GM21526 (cell line): Measurements from ENCODE around the gene DGKZ.
"Not testable (repeated sequence)": the region's sequence is repeated elsewhere in the genome, so short reads cannot be mapped to it uniquely, and the experiment has no call there.

ENCODE experiments used
- ATAC-seq: cut with Tn5 transposase; IDR thresholded peaks from one replicate; pipeline ENCODE4 v1.9.1; 2021; ENCODE audit warnings: moderate library complexity; ENCODE audit not compliant: unreplicated experiment, low FRiP score

Gene DGKZ

GRCh38 chr11:46346886-46347636 is at the start of gene DGKZ:
Gene DGKZ, plus strand, starts transcription at chr11:46347463. Its CDS starts 197 bp downstream, at chr11:46347660.
- peak; percentile 57 for ATAC-seq

DNA sequence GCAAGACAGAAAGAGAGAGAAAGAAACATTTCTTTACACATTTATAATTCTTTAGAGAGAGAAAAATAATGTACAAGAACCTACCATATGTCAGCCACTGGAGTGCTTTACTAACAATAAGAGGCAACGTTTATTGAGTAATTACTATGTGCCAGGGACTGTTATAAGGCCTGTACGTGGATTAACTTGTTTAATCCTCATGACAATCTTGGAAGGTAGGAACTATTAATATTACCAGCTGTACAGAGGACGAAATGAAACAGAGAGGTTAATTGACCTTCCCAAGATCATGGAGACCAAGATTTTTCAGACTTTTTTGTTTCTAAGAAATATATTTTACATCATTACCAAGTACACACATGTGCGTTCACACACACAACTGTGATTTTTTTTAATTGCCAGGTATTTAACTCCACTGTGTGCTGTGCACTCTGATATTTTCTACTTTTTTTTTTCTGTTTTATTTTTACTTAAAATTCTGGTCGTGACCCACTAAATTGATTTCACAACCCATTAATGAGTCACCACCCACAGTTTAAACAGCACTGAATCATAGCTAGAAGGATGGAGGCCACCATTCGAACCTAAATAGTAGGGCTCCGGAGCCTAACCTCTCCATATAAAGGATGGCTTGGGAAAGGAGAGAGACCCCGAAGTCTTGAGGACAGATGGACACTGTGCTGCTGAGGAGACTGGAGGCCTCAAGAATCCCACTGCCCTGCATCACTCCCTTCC is 48.4 kb upstream of the DGKZ start:
- ATAC-seq = no peak

GRCh38 chr11:46299451-46299961 is 47.8 kb upstream of the DGKZ start:
- no peak for ATAC-seq

DNA sequence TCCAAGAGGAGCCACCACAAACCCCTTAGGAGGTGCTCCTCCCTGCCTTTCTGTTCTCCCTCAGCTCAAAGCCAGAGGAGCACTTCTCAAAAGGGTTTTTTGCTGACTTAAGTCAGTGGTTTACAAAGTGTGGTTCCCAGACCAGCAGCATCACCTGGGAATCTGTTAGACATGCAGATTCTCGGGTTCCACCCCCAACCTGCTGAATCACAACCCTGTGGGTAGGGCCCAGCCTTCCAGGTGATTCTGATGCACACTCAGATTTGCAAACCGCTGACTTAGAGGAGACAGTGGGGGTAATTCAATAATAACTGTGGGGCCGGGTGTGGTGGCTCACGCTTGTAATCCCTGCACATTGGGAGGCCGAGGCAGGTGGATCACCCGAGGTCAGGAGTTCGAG is 47.0 kb upstream of the DGKZ start:
- ATAC-seq = no peak

DNA sequence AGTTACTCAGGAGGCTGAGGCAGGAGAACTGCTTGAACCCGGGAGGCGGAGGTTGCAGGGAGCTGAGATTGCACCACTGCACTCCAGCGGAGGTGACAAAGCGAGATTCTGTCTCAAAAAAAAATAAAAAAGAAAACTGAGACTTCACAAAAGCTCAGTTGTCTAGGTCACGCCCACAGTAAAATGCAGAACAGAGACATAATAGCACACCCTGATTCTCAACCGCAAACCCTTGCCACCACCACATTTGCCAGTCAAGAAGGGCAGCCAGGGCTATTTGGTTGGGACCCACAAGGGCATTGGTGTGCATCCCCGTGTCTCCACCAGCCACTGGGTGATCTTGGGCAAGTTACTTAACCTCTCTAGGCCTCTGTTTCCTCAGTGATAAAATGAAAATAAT is 44.4 kb upstream of the DGKZ start:
- peak; percentile 89 for ATAC-seq

- not testable (repeated sequence) for ATAC-seq
These were observed 43.2 kb upstream of the DGKZ start for GRCh38 chr11:46304036-46304435.

DNA sequence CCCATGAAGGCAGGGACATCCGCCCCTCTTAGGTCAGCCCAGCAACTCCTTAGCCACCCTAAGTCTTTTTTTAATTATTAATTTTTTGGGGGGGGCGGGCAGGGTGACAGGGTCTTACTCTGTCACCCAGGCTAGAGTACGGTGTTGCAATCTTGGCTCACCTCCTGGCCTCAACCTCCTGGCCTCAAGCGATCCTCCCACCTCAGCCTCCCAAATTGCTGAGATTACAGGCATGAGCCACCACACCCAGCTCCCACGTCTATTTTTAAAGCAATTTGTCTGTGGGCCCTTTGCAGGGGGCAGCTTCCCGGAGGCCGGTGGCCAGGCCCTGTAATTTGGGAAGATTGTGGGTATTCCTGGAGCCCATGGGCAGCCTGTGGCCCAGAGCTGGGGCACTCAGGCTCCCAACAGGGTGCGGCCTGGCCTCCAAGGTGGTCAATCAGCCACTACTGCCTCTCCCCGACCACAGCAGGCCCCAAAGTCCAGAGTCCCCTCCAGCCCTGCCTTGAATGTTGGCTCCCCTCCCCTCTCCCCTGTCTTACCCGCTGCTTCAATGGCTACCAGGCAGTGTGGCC is 42.6 kb upstream of the DGKZ start:
- no peak for ATAC-seq

DNA sequence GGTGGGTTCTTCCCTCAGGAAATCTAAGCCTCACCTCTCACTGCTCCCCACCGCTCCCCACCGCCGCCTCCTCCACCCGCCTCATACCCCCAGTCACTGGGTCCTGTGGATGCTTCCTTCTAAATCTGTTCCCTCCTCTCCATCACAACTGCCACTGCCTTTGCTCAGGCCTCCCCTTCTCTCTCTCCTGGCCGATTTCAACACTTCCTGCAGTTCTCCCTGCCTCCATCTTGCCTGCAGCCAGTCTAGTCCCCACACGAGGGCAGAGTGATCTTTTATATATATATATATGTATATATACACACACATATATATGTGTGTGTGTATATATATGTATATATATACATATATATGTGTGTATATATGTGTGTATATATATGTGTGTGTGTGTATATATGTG is 42.0 kb upstream of the DGKZ start:
- ATAC-seq = no peak

- no peak for ATAC-seq
These were observed 40.9 kb upstream of the DGKZ start for GRCh38 chr11:46306296-46306853.

GRCh38 chr11:46307369-46307768 is 39.9 kb upstream of the DGKZ start:
- no peak for ATAC-seq

DNA sequence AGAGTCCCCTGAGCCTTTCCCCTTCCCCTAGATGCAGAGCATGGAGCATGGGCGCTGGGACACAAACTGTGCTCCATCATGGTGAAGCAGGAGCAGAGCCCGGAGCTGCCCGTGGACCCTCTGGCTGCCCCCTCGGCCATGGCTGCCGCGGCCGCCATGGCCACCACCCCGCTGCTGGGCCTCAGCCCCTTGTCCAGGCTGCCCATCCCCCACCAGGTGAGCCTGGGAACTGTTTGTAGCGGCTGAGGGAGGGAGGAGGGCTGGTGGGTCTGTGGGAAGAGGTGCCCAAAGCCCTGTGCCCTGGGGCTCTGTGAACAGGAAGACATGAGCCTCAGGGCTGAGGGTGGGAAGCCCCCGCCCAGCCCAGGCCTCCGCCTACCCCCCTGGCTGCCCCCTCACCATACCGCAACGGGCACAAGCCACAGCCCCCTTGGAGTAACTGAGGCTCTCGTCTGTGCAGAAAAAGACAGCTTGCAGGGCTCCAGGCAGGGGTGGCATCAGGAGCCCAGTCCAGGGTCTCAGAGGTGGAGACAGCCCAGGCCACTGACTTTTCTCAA is 39.4 kb upstream of the DGKZ start:
- no peak for ATAC-seq

DNA sequence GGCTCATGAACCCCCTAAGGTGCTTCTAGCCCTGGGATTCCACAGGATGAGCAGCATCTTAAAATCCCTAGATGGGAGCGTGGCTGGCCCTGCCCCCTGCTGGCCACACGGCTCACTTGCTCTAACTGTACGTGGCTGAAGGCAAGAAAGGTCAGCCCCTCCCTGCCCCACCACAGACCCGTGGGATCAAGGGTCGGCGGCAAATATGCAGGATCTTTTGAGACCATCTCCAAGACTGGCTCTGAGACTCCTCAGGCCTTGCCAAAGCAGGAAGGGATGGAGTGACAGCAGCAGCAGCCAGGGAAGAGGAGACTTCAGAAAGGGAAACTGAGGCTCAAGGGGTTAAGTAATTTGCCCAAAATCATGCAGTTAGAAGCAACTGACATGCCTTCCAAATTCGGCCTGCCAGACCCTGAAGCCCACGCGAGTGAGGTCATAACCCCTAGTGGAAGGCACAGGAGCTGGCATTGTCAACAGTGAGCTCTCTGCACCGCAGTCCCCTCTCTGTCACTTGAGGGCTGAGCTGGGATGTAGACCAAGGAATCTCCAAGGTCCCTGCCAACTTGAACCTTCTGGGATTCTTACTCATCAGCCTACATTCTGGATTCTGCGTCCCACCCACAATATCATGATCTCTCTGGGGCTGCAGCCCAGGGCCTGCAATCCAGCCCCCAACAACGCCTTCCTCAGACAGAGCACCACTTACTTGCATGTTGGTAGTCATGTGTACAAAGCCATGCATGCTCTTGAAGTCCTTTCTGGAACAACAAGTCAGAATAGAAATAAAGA is 38.4 kb upstream of the DGKZ start:
- no peak for ATAC-seq

- no peak for ATAC-seq
These were observed 37.4 kb upstream of the DGKZ start for GRCh38 chr11:46309814-46310259.

- ATAC-seq = no peak
These were observed 32.1 kb upstream of the DGKZ start for GRCh38 chr11:46315033-46315738.

- ATAC-seq = no peak
These were observed 31.3 kb upstream of the DGKZ start for GRCh38 chr11:46315783-46316563.

DNA sequence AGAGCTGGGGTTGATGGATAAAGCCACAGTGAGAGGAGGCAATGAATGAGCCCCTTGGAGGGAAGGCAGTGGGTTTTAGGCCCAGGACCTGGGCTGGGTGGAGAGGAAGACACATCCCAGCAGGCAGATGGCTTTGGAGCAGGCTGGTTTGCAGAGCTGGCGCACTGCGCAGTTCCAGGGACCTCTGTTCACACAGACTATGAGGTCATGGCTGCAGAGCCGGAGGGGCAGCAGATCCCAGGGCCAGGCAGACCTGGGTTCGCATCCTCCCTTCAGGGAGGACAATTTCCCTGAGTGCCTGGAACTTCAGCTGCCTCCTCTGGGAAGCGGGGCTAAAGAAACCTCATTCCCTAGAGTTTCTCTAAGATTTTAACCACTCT is 28.2 kb upstream of the DGKZ start:
- no peak for ATAC-seq

DNA sequence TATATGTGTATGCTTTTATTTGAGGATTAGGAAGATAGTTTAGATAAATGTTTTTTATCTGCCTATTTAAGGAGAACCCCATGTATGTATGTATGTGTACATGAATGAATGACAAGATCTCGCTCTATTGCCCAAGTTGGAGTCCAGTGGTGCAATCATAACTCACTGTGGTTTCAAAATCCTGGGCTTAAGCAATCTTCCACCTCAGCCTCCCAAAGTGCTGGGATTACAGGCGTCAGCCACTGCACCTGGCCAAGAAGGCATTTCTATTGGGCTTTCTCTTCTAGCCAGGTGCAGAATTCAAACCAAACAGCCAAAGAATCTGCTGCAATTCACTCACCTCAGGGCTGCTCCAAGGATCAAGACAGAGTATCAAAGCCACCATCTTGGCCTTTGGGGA is 25.5 kb upstream of the DGKZ start:
- no peak for ATAC-seq

- ATAC-seq = no peak
These were observed 24.5 kb upstream of the DGKZ start for GRCh38 chr11:46322759-46323158.
